GM15510 (cell line): ENCODE data around the gene DYRK1A.

Source experiments
- POLR2A ChIP-seq: IDR thresholded peaks from 3 replicates; pipeline ENCODE4 v1.6.1; 2011; ENCODE audit warnings: borderline replicate concordance; ENCODE audit not compliant: insufficient read length; ENCODE audit errors: extremely low read depth

The DYRK1A gene

DNA sequence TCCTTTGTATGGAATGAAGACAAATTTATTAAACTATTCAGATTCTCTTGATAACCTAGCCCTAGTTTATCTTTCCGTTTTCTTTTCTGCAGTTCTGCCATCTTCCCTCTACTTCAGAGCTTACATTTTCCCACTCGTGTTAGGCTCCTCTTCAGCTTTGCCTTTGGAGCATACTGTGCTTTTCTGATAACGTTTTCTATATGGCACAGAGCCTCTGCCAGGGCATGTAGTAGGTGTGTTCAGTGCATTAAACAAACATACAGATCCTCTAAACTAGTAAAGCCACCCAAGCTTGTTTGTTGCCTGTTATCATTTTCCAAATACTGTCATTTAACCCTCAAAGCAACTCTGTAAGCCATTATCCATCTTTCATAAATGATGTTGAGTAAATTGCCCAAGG is 25.1 kb downstream of the DYRK1A start:
- no peak for TF ChIP-seq POLR2A

GRCh38 chr21:37392441-37392840 is 25.9 kb downstream of the DYRK1A start:
- no peak for TF ChIP-seq POLR2A

DNA sequence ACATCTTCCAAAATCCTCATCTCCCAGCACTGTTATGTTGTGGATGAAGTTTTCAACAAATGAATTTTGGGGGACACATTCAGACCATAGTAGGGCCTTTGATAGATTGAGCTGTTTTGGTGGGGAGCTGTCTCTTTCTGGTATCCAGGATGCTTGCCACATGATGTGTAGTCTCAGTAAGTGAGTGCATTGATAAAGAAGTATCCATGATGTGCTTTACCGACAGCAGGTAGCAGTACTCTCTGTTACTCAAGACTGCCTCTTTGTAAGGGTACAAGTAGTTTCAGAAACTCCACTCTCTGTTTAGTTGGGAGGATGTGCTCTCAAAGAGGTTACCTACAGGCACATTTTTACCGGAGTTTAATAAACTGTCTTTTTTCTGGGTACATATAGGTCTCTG is 26.5 kb downstream of the DYRK1A start:
- TF ChIP-seq POLR2A = no peak

DNA sequence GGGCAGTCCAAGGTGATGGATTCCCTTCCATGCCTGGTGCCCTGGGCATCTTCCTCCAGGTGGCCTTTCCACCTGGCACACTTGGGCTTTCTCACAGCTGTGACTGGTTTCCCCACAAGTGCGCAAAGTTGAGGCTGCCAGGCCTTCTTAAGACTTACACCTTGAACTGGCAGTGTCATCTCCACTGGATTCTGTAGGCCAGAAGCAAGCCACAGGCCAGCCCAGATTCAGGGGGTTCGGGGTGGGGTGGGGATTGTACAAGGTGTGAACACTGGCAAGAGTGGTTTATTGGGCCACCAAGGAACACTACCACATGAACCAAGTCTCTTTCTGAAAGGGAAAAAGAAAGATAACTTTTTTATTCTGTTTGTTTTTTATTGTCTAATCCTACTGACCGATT is 27.2 kb downstream of the DYRK1A start:
- no peak for TF ChIP-seq POLR2A

- no peak for TF ChIP-seq POLR2A
Observed at GRCh38 chr21:37395961-37396360, 29.4 kb downstream of the DYRK1A start.

- TF ChIP-seq POLR2A = no peak
Observed at GRCh38 chr21:37396855-37397254, 30.3 kb downstream of the DYRK1A start.

DNA sequence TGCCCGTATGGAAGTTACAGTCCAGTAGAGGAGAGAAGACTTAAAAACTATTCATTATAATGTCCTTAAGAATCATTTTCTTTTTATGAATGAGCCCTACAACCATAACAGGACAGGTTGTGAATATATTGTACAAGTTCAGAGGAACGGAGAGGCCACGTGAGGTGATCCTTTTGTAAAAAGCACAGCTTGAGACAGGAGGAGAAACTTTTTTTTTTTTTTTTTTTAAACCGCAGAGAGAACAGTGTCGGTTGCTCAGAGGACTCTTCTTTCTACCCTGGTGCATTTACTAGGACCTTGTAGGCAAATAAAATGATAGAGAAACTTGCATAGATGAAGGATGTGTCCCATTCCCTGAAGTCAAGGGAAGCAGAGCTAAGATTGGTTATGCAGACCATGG is 32.1 kb downstream of the DYRK1A start:
- no peak for TF ChIP-seq POLR2A

DNA sequence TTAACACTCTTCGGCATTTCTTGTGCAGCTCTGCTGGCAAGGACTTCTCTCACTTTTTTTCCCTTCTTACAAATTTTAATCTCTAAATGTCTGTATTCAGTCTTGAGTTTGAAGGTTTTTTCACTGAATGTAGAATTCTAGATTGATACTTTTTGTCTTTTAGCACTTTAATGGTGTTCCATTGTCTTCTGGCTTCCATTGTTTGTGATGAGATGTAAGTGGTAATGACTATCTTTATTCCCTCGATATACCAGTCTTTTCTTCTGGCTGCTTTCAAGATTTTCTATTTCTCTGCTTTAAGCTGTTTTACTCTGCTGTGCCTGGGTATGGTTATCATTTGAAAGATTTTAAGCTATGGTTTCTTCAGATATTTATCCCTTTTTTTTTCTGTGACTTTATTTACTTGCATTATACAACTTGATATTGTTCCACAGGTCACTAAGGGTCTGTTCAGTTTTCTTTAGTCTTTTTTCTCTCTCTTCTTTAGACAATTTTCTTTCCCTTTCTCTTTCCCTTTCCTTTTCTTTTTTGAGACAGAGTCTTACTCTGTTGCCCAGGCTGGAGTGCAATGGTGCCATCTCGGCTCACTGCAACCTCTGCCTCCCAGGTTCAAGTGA is 35.8 kb downstream of the DYRK1A start:
- TF ChIP-seq POLR2A = no peak

- TF ChIP-seq POLR2A = no peak
Observed at GRCh38 chr21:37405629-37406028, 39.1 kb downstream of the DYRK1A start.

- no peak for TF ChIP-seq POLR2A
Observed at GRCh38 chr21:37407719-37408420, 41.3 kb downstream of the DYRK1A start.

GRCh38 chr21:37408464-37409193 is 42.1 kb downstream of the DYRK1A start:
- TF ChIP-seq POLR2A = no peak

- no peak for TF ChIP-seq POLR2A
Observed at GRCh38 chr21:37410639-37411038, 44.1 kb downstream of the DYRK1A start.

- no peak for TF ChIP-seq POLR2A
Observed at GRCh38 chr21:37412603-37413360, 46.2 kb downstream of the DYRK1A start.

GRCh38 chr21:37413553-37414291 is 47.1 kb downstream of the DYRK1A start:
- TF ChIP-seq POLR2A = no peak
